Erythroblast (primary cell): ENCODE results near the gene RPUSD2.

Experiments used
- DNase-seq, 2 experiments: peaks; one replicate each; lab custom pipeline; 2025; lab: John Stamatoyannopoulos, UW
- GATA1 ChIP-seq: IDR thresholded peaks from 2 replicates; pipeline ENCODE4 v1.6.1; 2011; ENCODE audit warnings: low read depth, mild to moderate bottlenecking, control low read depth, low read length, moderate library complexity
- POLR2A ChIP-seq: IDR thresholded peaks from 2 replicates; pipeline ENCODE4 v1.6.1; 2011; ENCODE audit warnings: mild to moderate bottlenecking, low read length

Gene RPUSD2, protein sequence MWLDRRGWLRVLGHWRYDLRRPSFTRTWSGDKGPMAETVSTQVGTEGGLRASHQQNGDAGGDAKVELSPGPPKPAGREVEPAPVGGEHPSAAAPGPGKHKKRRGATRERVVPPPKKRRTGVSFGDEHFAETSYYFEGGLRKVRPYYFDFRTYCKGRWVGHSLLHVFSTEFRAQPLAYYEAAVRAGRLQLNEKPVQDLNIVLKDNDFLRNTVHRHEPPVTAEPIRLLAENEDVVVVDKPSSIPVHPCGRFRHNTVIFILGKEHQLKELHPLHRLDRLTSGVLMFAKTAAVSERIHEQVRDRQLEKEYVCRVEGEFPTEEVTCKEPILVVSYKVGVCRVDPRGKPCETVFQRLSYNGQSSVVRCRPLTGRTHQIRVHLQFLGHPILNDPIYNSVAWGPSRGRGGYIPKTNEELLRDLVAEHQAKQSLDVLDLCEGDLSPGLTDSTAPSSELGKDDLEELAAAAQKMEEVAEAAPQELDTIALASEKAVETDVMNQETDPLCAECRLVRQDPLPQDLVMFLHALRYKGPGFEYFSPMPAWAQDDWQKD

DNA sequence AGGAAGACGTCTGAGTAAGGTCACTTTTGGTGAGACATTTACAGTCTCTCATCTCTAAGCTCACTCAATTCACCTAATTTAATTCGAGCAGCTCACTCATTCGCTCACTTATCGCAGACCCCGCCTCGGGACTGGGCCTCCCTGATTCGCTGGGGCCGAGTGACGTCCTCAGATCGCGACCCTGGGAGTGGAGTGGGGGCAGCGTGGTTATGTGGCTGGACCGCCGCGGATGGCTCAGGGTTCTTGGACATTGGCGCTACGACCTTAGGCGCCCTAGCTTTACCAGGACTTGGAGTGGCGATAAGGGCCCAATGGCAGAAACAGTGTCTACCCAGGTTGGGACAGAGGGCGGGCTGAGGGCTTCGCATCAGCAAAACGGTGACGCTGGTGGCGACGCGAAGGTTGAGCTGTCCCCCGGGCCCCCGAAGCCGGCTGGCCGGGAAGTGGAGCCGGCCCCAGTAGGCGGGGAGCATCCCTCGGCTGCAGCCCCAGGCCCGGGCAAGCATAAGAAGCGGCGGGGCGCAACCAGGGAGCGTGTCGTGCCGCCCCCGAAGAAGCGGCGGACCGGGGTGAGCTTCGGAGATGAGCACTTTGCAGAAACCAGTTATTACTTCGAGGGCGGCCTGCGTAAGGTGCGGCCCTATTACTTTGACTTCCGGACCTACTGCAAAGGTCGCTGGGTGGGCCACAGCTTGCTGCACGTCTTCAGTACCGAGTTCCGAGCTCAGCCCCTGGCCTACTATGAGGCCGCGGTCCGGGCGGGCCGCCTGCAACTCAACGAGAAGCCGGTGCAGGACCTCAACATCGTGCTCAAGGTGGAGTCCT lies at the start of gene RPUSD2:
Gene RPUSD2 (plus strand): TSS at position 171 of the 825 bp plus-strand sequence. CDS start 39 bp downstream, at position 210.
- TF ChIP-seq POLR2A: peak; percentile 93
- no peak for TF ChIP-seq GATA1
- DNase-seq: peak; percentile 96 to 97

DNA sequence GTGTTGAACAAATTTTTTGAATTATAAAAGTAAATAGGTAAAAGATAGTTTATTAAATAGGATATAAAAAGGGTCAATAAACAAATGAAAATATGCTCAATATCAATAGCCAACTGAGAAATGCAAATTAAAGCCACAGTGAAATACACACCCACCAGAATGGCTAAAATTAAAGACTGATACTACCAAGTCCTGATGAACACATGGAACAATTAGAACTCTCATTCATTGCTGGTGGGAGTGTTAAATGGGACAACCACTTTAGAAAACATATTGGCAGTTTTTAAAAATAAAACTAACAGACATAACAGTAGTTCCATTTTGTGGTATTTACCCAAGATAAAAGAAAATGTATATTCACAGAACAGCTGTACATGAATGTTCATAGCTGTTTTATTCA lies 45.5 kb upstream of the RPUSD2 start:
- no peak for DNase-seq
- TF ChIP-seq GATA1: no peak
- TF ChIP-seq POLR2A: no peak

DNA sequence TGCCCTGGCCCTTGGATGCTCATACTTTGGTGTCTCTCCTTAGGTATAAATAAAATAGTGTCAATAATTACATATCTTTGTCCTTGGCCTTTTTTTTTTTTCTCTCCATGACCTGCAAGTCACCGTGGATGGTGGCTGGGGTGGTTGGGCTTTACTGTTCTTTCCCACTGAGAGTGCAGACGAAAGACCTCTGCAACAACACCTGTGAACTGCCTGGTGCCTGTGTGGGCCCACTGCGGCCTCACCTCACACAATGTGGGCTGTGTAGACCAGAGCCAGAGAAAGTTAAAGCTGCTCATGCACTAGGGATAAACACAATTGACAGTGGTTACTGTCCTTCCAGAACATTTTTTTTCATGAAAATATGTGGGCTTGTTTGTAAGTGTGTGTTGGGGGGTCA lies 43.2 kb upstream of the RPUSD2 start:
- TF ChIP-seq GATA1 (no peak), POLR2A (no peak)
- DNase-seq: no peak

DNA sequence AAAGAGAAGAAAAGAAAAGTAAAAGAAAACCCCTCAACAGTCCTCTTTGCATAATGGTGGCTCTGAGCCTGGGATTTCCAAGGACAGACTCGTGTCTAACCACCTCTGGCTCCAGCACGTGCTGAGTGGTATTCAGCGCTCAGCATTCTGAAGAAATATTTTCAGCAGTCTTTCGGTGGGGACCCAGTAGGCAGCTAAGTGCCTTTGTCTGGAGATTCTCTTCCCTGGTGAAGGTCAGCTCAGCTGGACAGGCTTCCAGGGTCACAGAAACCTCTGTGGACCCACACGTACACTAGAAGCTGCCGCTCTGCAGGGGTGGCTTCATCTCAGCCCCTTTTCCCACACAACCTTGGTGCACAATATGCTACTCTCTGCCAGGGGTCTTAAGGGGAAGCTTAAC lies 40.3 kb upstream of the RPUSD2 start:
- TF ChIP-seq GATA1 (no peak), POLR2A (no peak)
- no peak for DNase-seq

DNA sequence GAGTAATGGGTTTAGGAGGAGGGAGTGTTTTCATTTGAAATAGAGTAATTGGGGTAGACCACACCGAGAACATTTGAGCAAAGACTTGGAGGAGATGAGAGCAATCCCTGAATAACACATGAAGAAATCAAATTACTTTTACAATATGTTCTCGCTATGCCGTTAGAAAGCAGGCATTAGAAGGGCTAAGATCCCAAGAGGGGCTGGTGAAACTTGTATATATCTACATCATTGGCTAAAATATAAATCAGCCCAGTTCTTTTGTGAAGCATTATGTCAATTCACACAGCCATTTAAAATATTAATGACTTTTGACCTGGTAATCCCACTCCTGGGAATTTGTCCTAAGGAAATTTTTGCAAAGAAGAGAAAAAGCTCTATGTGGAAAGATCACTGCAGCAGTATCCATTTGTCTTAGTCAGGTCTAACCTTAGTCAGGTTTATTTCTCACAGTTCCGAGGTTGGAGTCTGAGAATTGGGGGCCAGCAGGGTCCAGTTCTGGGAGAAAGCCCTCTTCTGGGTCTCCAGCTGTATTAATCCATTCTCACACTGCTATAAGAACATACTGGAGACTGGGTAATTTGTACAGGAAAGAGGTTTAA lies 35.2 kb upstream of the RPUSD2 start:
- TF ChIP-seq POLR2A (no peak), GATA1 (no peak)
- no peak for DNase-seq

DNA sequence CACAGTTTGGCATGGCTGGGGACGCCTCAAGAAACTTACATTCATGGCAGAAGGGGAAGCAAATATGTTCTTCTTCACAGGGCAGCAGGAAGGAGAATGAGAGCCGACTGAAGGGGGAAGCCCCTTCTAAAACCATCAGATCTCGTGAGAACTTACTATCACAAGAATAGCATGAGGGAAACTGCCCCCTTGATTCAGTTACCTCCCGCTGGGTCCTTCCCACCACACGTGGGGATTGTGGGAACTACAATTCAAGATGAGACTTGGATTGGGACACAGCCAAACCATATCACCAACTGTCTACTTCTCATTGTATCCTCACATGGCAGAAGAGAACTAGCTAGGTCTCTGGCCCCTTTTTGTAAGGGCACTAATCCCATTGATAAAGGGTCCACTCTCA lies 34.7 kb upstream of the RPUSD2 start:
- TF ChIP-seq GATA1 (no peak), POLR2A (no peak)
- no peak for DNase-seq

DNA sequence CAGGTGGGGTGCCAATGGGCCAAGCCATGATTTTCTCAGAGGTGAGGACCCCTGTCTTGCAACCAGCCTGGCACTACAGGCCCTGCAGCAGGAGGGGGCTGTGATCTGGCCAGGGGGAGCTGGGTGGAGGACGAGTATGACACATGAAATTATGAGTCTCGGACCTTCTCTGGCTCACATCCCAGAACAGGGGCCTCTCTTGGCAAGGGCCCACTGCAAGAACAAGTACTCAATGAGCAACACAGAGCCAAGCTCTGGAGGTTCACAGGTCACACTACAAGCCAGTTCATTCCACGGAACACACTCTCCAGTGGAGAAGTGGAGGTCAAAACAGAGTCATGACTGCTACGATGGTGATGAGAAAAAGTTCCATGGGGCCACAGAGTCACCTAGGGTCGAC lies 32.6 kb upstream of the RPUSD2 start:
- no peak for TF ChIP-seq GATA1
- no peak for TF ChIP-seq POLR2A

DNA sequence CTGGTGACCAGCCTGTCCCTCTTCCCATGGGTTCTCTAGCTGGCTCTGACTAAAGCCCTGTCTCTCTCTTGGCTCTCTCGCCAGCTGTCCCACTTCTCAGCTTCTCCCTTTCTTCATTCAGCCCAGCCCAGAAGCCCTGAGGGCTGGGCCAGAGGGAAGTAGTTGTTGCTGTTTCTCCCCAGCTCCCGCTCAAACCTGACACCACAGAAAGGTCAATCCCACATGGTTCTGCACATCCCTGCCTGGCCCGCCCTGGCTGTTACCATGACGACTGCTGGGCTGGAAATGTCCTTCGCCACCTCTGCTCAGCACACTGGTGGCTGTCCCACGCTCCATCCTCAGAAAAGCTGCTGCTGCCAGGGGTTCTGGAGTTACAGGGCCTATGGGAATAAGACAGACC lies 30.1 kb upstream of the RPUSD2 start:
- TF ChIP-seq POLR2A (no peak), GATA1 (no peak)

More for the DNA sequence above, 32.6 kb upstream of the RPUSD2 start:
- peak; percentile 11 to 46 for DNase-seq

DNA sequence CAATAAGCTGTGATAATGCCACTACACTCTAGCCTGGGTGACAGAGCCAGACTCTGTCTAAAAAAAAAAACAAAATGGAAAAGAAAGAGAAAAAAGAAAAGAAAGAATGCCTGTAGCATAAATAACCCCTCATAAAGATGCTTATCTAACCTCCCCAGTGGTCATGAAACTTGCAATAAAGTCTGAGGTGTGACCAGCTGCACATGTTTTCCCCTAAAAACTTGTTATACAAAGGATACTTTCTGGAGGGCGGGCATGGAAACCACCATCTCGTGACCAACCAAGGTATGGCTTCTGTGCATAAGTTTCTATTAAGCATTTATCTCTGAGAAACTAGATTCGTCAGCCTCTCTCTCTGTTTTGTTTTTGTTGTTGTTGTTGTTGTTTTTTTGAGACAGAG lies 26.0 kb upstream of the RPUSD2 start:
- DNase-seq: no peak
- TF ChIP-seq GATA1 (no peak), POLR2A (no peak)

More for the DNA sequence above, 30.1 kb upstream of the RPUSD2 start:
- no peak for DNase-seq

DNA sequence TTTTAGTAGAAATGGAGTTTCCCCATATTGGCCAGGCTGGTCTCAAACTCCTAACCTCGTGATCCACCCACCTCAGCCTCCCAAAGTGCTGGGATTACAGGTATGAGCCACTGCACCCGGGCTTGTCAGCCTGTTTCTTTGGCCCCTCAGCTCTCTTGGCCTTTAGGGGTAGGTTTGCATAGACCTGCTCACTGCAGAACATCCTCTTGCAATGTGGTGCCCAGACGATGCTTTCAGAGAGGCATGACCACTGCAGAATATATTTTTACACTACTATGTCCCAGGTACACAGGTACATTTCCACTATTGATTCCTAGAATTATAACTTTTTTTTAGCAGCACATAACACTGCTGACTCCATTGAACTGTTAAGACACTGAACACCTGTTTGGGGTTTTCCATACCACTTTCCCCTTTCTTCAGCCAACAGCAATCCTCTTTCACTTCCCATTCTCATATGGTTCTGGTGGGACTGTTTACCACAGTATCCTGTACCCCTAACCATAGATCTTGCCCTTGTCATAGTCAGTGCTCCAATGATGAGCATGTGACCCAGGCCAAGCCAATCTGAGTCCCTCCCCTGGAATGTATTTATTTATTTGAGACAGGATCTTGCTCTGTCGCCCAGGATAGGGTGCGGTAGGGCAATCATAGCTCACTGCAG lies 25.3 kb upstream of the RPUSD2 start:
- TF ChIP-seq GATA1 (no peak), POLR2A (no peak)
- no peak for DNase-seq

DNA sequence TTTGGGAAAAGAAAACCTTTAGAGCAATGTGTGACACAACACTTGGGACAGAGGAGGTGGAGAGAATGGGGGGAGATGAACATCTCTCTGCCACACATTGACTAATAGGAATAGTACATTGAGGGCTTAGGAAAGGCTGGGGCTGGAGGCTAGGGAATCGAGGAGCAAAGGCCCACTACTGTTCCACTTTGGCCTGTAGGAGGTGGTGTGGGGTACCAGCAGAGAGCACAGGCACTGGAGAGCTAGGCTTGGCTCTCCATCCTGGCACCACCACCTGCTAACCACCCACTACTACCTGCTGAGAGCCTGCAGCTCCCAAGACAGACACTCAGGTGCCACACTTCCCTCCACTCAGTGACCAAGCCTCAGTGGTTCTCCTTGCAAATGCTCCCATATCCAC lies 23.6 kb upstream of the RPUSD2 start:
- no peak for DNase-seq
- TF ChIP-seq GATA1: no peak
- no peak for TF ChIP-seq POLR2A

DNA sequence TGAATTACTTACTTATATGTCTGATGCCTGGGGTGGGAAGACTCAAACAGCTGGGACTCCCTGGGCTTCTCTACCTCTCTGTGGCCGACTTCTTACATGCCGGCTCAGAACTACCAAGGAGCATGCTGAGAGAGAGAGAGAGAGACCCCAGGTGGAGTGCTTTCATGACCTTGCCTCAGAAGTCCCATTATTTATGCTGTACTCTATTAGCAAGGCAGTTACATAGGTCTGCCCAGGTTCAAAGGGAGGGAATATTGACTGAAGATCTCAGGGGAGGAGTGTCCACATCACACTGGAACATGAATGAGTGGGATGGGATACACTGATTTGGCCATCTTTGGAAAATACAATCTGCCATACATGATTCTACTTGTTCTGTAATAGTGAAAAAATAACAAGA lies 20.5 kb upstream of the RPUSD2 start:
- no peak for TF ChIP-seq GATA1
- no peak for TF ChIP-seq POLR2A
- DNase-seq: no peak

DNA sequence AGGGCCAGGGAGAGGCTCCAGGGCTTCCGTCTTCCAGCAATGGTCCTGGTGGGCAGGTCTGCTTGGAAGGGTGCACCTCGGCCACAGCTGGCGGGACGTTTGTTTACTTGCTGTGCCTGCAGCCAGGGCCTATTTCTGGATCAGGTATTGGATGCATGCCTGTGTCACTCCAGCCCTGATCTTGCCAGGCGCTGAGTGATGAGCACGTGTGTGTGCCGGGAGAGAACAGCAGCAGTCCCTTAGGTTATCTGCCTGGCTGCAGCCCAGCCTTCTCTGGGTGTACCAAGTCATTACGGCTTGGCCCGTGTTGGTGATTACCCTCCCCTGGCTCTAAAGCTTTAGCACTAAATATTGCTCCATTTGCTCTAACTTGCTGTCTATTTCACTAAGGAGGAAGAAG lies 19.2 kb upstream of the RPUSD2 start:
- DNase-seq: peak; percentile 33 to 37
- TF ChIP-seq GATA1 (no peak), POLR2A (no peak)
